ENCODE results near the gene LAX1.

DNA sequence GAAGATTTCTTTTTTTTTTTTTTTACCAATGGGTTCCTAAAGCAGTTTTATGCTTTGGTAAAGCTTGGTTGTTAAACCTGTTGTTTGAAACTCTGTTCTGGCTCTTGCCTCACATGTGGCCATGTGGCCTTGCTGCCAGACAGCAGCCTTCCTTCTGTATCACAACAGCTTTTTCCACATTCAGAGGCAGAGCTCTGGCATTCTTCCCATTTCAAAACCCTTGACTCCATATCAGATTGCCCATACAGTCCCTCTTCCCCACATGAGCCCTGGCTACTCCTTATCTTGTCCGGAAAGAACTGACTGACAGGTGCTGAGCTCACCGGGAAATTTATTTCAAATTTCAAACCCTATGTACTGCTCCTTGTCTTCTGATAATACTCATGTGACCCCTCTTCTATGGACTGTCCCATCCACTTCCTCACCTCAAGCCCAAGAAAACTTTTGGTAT, 38.5 kb upstream of the LAX1 start:
- TF ChIP-seq, protein P1, sequence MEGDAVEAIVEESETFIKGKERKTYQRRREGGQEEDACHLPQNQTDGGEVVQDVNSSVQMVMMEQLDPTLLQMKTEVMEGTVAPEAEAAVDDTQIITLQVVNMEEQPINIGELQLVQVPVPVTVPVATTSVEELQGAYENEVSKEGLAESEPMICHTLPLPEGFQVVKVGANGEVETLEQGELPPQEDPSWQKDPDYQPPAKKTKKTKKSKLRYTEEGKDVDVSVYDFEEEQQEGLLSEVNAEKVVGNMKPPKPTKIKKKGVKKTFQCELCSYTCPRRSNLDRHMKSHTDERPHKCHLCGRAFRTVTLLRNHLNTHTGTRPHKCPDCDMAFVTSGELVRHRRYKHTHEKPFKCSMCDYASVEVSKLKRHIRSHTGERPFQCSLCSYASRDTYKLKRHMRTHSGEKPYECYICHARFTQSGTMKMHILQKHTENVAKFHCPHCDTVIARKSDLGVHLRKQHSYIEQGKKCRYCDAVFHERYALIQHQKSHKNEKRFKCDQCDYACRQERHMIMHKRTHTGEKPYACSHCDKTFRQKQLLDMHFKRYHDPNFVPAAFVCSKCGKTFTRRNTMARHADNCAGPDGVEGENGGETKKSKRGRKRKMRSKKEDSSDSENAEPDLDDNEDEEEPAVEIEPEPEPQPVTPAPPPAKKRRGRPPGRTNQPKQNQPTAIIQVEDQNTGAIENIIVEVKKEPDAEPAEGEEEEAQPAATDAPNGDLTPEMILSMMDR (IDR thresholded peaks at IDR 0.05) = no peak
- no peak for TF ChIP-seq POLR2AphosphoS5 (IDR thresholded peaks at IDR 0.05)
